Calu3 (cell line): ENCODE results near the gene MRGPRF. TPM values are rescaled to one million over a fixed set of nuclear protein-coding genes. Genes with fewer than 3 reads are reported as not detected.

ENCODE experiments used
- BruUV-seq: library from RNA; stranded (reverse); fragments of 400-500 nt; replicated peaks from 2 replicates; lab custom pipeline; 2021; lab: Mats Ljungman, UMichigan
- CTCF ChIA-PET: fragments of 300-600 bp; sonication (Branson Sonifier 250); formaldehyde crosslinking; loops from one replicate; lab custom pipeline; 2022; ENCODE audit warnings: antibody characterized with exemption; lab: Charles Lee
- DNase-seq: peaks from one replicate; pipeline ENCODE4 v3.0.0; 2022
- H3K27ac Mint-ChIP-seq: one replicate; pipeline ENCODE4 v1.8.0; 2022; ENCODE audit warnings: mixed read lengths; ENCODE audit not compliant: unreplicated experiment
- H3K27me3 Mint-ChIP-seq: one replicate; pipeline ENCODE4 v1.8.0; 2022; ENCODE audit warnings: mixed read lengths; ENCODE audit not compliant: unreplicated experiment
- H3K36me3 Mint-ChIP-seq: one replicate; pipeline ENCODE4 v1.8.0; 2022; ENCODE audit warnings: mild to moderate bottlenecking, moderate library complexity, mixed read lengths; ENCODE audit not compliant: insufficient read depth, unreplicated experiment
- H3K4me1 Mint-ChIP-seq: one replicate; pipeline ENCODE4 v1.8.0; 2022; ENCODE audit warnings: mild to moderate bottlenecking, low read depth, mixed read lengths; ENCODE audit not compliant: unreplicated experiment
- H3K4me3 Mint-ChIP-seq: one replicate; pipeline ENCODE4 v1.8.0; 2022; ENCODE audit warnings: mild to moderate bottlenecking, low read depth, moderate library complexity, mixed read lengths; ENCODE audit not compliant: unreplicated experiment
- H3K9me3 Mint-ChIP-seq: one replicate; pipeline ENCODE4 v1.8.0; 2022; ENCODE audit warnings: low read depth, mixed read lengths; ENCODE audit not compliant: unreplicated experiment
- CTCF ChIP-seq: fragments of 200-600 bp; IDR thresholded peaks from one replicate; pipeline ENCODE4 v1.8.0; 2022; ENCODE audit warnings: antibody characterized with exemption; ENCODE audit not compliant: unreplicated experiment
- intact Hi-C: fragments of 100-400 bp; cut with micrococcal nuclease; formaldehyde crosslinking; loops from one replicate; pipeline ENCODE4 v1.10.0; 2022; ENCODE audit not compliant: unreplicated experiment
- total RNA-seq: library from RNA; stranded (reverse); gene quantifications from 2 replicates; pipeline ENCODE4 v1.2.3, GENCODE V29; 2022

Gene MRGPRF
- total RNA-seq, 1 experiment from 2014 or later = 0.14 TPM

- intact Hi-C loops = no loop called here
- no peak for DNase-seq
- H3K4me1 Mint-ChIP-seq = no peaks in the 10 kb centered on the region
- no peaks in the 10 kb centered on the region for H3K9me3 Mint-ChIP-seq
- peaks cover 6% of the 10 kb centered on the region for H3K36me3 Mint-ChIP-seq
- no peaks in the 10 kb centered on the region for H3K27me3 Mint-ChIP-seq
- no peak overlapping the region for H3K27ac Mint-ChIP-seq
- BruUV-seq = no TSS peak
- TF ChIP-seq CTCF = no peak
- no peak overlapping the region for H3K4me3 Mint-ChIP-seq
- CTCF ChIA-PET = no interaction called here
Observed at GRCh38 chr11:69057236-69057635, 44.2 kb upstream of the MRGPRF start.

GRCh38 chr11:69055598-69056516 is 42.8 kb upstream of the MRGPRF start:
- no TSS peak for BruUV-seq
- H3K27ac Mint-ChIP-seq = no peak overlapping the region
- intact Hi-C loops = no loop called here
- H3K9me3 Mint-ChIP-seq = no peaks in the 10 kb centered on the region
- peaks cover 6% of the 10 kb centered on the region for H3K36me3 Mint-ChIP-seq
- no peak for DNase-seq
- H3K27me3 Mint-ChIP-seq = no peaks in the 10 kb centered on the region
- CTCF ChIA-PET = no interaction called here
- H3K4me1 Mint-ChIP-seq = no peaks in the 10 kb centered on the region
- no peak overlapping the region for H3K4me3 Mint-ChIP-seq
- no peak for TF ChIP-seq CTCF

GRCh38 chr11:69055212-69055586 is 42.2 kb upstream of the MRGPRF start:
- CTCF ChIA-PET = no interaction called here
- no peak for DNase-seq
- intact Hi-C loops = no loop called here
- Mint-ChIP-seq H3K9me3 (no peaks in the 10 kb centered on the region), H3K36me3 (peaks cover 6% of the 10 kb centered on the region), H3K27ac (no peak overlapping the region), H3K4me3 (no peak overlapping the region), H3K4me1 (no peaks in the 10 kb centered on the region), H3K27me3 (no peaks in the 10 kb centered on the region)
- no peak for TF ChIP-seq CTCF
- no TSS peak for BruUV-seq

GRCh38 chr11:69054397-69055211 is 41.6 kb upstream of the MRGPRF start:
- Mint-ChIP-seq H3K4me3 (no peak overlapping the region), H3K27me3 (no peaks in the 10 kb centered on the region), H3K36me3 (peaks cover 8% of the 10 kb centered on the region), H3K9me3 (no peaks in the 10 kb centered on the region), H3K4me1 (no peaks in the 10 kb centered on the region), H3K27ac (no peak overlapping the region)
- no peak for DNase-seq
- intact Hi-C loops = no loop called here
- CTCF ChIA-PET = no interaction called here
- no peak for TF ChIP-seq CTCF
- BruUV-seq = no TSS peak
